ENCODE results near the gene UBE2L6. TPM values are rescaled to one million over a fixed set of nuclear protein-coding genes. Genes with fewer than 3 reads are reported as not detected.

The UBE2L6 gene
- polyA plus RNA-seq, 1 experiment, result 63.8 TPM

DNA sequence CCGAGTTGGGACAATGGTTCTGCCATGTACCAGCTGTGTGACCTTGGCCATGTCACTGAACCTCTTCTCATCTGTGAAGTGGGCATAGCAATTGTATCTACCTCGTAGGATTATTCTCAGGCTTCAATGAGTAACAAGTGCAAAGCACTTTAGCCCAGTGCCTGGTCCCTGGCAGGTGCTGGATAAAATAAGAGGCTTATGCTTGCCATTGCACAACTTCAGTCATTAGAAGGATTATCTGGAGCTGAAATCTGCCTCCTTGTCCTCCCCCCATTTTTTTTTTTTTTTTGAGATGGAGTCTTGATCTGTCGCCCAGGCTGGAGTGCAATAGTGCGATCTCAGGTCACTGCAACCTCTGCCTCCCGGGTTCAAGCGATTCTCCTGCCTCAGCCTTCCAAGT is 22.9 kb downstream of the UBE2L6 start:
- ChIA-PET CTCF (interaction anchor here (1.0 to 2.1 kb wide), 2 partner anchors 18 to 100 kb away, joined by 3 to 5 read pairs; no protein-coding TSS in a partner anchor), POLR2A (no interaction called here)
- Histone ChIP-seq H3K4me3 (ENCODE audit: low read depth, low read length) (no peak overlapping the region), H3K27ac (ENCODE audit: low read depth, low read length) (no peak overlapping the region), H3K27me3 (ENCODE audit: control insufficient read depth, insufficient read depth, low read length) (peaks cover 10% of the 10 kb centered on the region), H3K9me3 (ENCODE audit: control insufficient read depth, insufficient read depth, low read length) (no peaks in the 10 kb centered on the region)
- TF ChIP-seq, protein P1, sequence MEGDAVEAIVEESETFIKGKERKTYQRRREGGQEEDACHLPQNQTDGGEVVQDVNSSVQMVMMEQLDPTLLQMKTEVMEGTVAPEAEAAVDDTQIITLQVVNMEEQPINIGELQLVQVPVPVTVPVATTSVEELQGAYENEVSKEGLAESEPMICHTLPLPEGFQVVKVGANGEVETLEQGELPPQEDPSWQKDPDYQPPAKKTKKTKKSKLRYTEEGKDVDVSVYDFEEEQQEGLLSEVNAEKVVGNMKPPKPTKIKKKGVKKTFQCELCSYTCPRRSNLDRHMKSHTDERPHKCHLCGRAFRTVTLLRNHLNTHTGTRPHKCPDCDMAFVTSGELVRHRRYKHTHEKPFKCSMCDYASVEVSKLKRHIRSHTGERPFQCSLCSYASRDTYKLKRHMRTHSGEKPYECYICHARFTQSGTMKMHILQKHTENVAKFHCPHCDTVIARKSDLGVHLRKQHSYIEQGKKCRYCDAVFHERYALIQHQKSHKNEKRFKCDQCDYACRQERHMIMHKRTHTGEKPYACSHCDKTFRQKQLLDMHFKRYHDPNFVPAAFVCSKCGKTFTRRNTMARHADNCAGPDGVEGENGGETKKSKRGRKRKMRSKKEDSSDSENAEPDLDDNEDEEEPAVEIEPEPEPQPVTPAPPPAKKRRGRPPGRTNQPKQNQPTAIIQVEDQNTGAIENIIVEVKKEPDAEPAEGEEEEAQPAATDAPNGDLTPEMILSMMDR (IDR thresholded peaks at IDR 0.05; ENCODE audit: low read depth, low read length), result no peak
- DNase-seq (ENCODE audit: low read depth, low spot score), result no peak

DNA sequence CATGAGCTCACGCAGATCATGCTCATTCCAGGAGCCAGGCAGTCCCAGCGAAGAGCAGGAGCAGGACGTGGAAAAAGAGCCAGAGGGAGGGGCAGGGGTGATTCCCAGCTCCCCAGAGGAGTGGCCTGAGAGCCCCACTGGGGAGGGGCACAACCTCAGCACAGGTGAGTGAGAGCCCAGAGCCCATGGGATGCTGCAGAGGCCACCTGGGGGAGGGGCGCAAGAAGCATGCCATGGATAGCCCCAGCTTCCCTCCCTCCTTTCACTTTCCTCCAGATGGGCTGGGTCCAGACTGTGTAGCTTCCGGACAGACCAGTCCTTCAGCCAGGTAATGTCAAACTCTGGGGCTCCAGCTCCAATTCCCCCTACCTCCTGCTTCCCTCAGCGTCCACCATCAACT is 23.9 kb downstream of the UBE2L6 start:
- Histone ChIP-seq H3K27ac (ENCODE audit: low read depth, low read length) (no peak overlapping the region), H3K4me3 (ENCODE audit: low read depth, low read length) (no peak overlapping the region), H3K9me3 (ENCODE audit: control insufficient read depth, insufficient read depth, low read length) (no peaks in the 10 kb centered on the region), H3K27me3 (ENCODE audit: control insufficient read depth, insufficient read depth, low read length) (peaks cover 12% of the 10 kb centered on the region)
- ChIA-PET CTCF (interaction anchor here (0.9 to 2.1 kb wide), 2 partner anchors 86 to 101 kb away, joined by 4 to 5 read pairs; no protein-coding TSS in a partner anchor), POLR2A (no interaction called here)
- DNase-seq (ENCODE audit: low read depth, low spot score), result no peak
- TF ChIP-seq, protein P1 (IDR thresholded peaks at IDR 0.05; ENCODE audit: low read depth, low read length), result no peak

DNA sequence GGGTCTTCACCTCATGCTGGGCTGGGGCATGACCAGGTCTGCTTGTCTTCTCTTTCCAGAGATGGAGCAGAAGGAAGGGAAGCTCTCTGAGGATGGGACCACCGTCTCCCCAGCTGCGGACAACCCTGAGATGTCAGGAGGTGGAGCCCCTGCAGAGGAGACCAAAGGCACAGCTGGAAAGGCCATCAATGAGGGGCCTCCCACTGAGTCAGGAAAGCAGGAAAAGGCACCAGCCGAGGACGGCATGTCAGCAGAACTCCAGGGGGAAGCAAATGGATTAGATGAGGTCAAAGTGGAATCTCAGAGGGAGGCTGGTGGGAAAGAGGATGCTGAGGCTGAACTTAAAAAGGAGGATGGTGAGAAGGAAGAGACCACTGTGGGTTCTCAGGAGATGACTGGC is 24.9 kb downstream of the UBE2L6 start:
- TF ChIP-seq, protein P1 (IDR thresholded peaks at IDR 0.05; ENCODE audit: low read depth, low read length), result no peak
- POLR2A ChIA-PET, result no interaction called here
- no peak for DNase-seq (ENCODE audit: low read depth, low spot score)
- Histone ChIP-seq H3K27ac (ENCODE audit: low read depth, low read length) (no peak overlapping the region), H3K9me3 (ENCODE audit: control insufficient read depth, insufficient read depth, low read length) (no peaks in the 10 kb centered on the region), H3K4me3 (ENCODE audit: low read depth, low read length) (no peak overlapping the region), H3K27me3 (ENCODE audit: control insufficient read depth, insufficient read depth, low read length) (peaks cover 15% of the 10 kb centered on the region)
- CTCF ChIA-PET, result interaction anchor here (1.0 to 1.1 kb wide), 2 partner anchors 84 to 99 kb away, joined by 3 read pairs; no protein-coding TSS in a partner anchor

DNA sequence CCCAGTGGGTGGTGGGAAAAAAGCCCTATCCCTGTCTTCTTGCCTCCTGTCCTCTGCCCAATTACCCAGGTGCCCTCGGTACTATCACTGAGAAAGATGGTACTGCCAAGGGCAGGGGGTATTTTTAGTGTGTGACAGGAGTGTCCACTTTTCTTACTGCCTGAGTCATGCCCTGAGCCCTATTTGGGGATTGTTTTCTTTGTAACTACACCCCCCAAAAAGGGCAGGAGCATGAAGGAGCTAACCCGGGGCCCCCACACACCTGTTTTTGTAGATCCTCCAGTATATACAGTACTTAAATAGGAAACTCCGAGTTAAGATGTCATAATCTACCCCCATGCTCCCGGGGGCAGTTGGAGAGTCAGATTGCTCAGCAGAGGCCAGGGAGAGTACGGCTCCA is 26.3 kb downstream of the UBE2L6 start:
- peaks cover 26% of the 10 kb centered on the region for H3K27me3 ChIP-seq (ENCODE audit: control insufficient read depth, insufficient read depth, low read length)
- POLR2A ChIA-PET, result no interaction called here
- CTCF ChIA-PET, result interaction anchor here (0.8 kb wide), 1 partner anchor 104 kb away, joined by 3 read pairs; no protein-coding TSS in a partner anchor

DNA sequence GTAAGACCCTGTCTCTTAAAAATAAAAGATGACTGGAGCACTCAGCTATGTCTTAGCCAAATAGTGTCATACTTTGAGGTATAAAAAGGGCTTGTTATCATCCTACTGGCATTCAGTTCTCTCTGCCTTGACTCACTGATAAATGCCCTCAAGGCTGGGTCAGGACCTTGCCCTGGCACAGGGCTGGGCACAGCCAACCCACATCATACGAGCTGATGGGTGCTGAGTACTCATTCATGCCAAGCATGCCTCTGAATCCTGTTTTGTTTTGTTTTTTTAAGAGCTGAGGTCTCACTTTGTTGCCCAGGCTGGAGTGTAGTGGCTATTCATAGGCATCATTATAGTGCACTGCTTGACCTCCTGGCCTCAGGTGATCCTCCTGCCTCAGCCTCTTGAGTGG is 28.1 kb downstream of the UBE2L6 start:
- Histone ChIP-seq H3K27me3 (ENCODE audit: control insufficient read depth, insufficient read depth, low read length) (peaks cover 33% of the 10 kb centered on the region), H3K4me3 (ENCODE audit: low read depth, low read length) (no peak overlapping the region), H3K27ac (ENCODE audit: low read depth, low read length) (no peak overlapping the region), H3K9me3 (ENCODE audit: control insufficient read depth, insufficient read depth, low read length) (no peaks in the 10 kb centered on the region)
- ChIA-PET CTCF (interaction anchor here (0.9 kb wide), 1 partner anchor 102 kb away, joined by 3 read pairs; no protein-coding TSS in a partner anchor), POLR2A (interaction anchor here (0.6 kb wide), 1 partner anchor 17 kb away, joined by 6 read pairs; no protein-coding TSS in a partner anchor)
- DNase-seq (ENCODE audit: low read depth, low spot score), result no peak
- TF ChIP-seq, protein P1 (IDR thresholded peaks at IDR 0.05; ENCODE audit: low read depth, low read length), result no peak

More for the DNA sequence above, 26.3 kb downstream of the UBE2L6 start:
- TF ChIP-seq, protein P1 (IDR thresholded peaks at IDR 0.05; ENCODE audit: low read depth, low read length), result no peak
- Histone ChIP-seq H3K27ac (ENCODE audit: low read depth, low read length) (no peak overlapping the region), H3K9me3 (ENCODE audit: control insufficient read depth, insufficient read depth, low read length) (no peaks in the 10 kb centered on the region), H3K4me3 (ENCODE audit: low read depth, low read length) (no peak overlapping the region)
- no peak for DNase-seq (ENCODE audit: low read depth, low spot score)
